Measurements from ENCODE around the gene RAPGEF5.

DNA sequence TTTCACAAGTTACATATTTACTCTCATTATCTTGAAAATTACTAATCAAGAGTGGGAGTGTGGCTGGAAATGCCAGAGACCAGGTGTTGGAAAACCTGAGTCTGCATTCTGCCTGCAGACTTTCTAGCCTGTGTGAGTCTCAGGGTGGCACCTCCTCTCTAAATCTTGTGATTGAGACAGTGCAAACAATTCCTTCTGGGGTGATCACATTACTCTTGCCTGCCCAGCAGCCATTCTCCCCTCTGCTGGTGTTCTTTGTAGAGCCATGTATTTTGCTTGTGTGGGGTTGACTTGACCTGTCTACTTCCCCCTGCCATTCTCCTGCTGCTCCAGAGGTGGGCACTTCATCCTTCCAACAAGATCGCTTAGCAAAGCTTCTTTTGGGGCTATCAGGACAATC, 101.1 kb downstream of the RAPGEF5 start:
- TF ChIP-seq EZH2phosphoT487 (IDR thresholded peaks at IDR 0.05; ENCODE audit: low read length) (no peak), CTCF (IDR thresholded peaks at IDR 0.05; ENCODE audit: low read length) (no peak), EZH2 (optimal IDR thresholded peaks at IDR 0.05; ENCODE audit: low read depth, low read length) (no peak)
